HG03558 (cell line): ENCODE results near the gene RAD51.

Experiments used
- ATAC-seq: cut with Tn5 transposase; IDR thresholded peaks from one replicate; pipeline ENCODE4 v1.9.1; 2021; ENCODE audit warnings: moderate number of reproducible peaks; ENCODE audit not compliant: unreplicated experiment; ENCODE audit errors: extremely low read depth

RAD51 gene

GRCh38 chr15:40721701-40722100 is 26.7 kb downstream of the RAD51 start:
- ATAC-seq: no peak

DNA sequence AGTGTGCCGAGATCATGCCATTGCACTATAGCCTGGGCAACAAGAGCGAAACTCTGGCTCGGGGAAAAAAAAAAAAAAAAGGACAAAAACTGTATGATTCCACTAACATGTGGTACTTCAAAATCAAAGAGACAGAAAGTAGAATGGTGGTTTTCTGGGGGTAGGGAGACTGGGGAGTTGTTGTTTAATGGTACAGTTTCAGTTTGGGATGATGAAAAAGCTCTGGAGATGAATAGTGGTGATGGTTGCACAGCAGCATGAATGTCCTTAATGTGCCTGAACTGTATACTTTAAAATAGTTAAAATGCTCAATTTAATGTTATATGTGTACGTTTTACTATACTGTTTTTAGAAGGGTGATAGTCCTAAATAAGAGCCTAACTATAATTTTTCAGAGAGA is 27.4 kb downstream of the RAD51 start:
- no peak for ATAC-seq

DNA sequence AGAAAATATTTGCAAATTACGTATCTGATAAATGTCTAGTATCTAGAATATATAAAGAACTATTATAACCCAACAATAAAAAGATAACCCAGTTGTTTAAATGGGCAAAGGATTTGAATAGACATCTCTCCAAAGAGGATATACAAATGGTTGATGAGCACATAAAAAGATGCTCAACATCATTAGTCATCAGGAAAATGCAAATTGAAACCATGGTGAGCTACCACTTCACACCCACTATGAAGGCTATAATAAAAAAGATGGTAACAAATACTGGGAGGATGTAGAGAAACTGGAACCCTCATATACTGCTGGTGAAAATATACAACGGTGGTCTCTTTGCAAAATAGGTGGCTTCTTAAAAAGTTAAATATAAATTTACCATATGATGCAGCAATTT is 28.0 kb downstream of the RAD51 start:
- ATAC-seq: no peak

GRCh38 chr15:40723919-40724318 is 28.9 kb downstream of the RAD51 start:
- ATAC-seq: no peak

- no peak for ATAC-seq
Observed at GRCh38 chr15:40731034-40731433, 36.1 kb downstream of the RAD51 start.

- ATAC-seq: no peak
Observed at GRCh38 chr15:40736575-40736974, 41.6 kb downstream of the RAD51 start.

GRCh38 chr15:40737048-40737447 is 42.1 kb downstream of the RAD51 start:
- no peak for ATAC-seq

DNA sequence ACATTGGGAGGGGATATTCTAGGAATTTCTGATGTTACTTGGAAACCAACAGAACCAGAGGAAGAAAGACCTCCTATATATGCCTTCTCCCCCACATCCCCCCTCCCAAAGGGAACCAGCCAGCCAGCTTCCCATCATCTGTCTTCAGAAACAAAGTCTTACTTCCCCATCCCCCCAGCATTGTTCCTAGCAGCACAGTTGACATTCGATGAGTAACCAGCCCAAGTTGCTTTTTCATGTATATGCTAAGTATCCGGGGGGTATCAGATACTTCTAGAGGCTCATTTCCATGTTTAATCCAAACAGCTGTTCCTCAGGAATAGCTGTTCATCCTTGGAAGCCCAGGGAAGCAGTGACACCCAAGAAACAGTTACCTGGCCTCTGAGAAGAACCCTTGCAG is 44.1 kb downstream of the RAD51 start:
- no peak for ATAC-seq

DNA sequence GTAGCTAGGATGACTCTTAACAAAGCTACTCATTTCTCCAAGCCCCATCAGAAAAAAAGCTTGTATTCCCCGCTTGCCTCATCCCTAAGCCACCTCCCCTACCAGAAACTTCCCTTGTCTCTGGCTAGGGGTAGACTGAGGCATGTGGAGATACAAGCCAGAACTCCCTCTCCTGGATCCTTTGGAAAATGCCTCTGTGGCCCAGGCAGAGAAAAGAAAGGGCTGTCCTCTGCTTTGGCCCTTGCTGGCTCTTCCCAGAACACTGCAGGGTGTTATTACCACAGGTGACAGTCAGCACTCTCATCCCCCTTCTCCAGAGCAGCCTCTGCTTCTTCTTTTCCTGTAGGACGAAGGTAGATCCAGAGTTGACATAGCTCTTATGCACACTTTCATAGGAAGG is 44.9 kb downstream of the RAD51 start:
- ATAC-seq: no peak

- ATAC-seq: no peak
Observed at GRCh38 chr15:40743485-40743901, 48.5 kb downstream of the RAD51 start.

- ATAC-seq: no peak
Observed at GRCh38 chr15:40743921-40744814, 49.2 kb downstream of the RAD51 start.

DNA sequence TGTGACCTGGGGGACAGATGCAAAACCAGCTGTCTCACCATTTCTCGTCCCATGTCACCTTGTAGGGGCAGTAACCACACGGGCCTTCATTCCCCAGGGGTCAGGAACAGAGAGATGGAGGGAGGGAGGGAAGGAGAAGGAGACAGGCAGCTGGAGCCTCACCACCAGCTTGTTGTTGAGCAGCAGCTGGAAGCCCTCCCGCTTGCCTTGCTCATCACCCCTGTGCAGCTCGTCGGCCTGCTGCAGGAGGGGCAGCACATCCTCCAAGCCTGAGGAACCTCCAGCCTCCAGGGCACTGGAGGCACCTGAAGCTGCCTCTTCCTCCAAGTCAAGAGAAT is 49.8 kb downstream of the RAD51 start:
- no peak for ATAC-seq

- no peak for ATAC-seq
Observed at GRCh38 chr15:40746916-40747418, 52.0 kb downstream of the RAD51 start.

DNA sequence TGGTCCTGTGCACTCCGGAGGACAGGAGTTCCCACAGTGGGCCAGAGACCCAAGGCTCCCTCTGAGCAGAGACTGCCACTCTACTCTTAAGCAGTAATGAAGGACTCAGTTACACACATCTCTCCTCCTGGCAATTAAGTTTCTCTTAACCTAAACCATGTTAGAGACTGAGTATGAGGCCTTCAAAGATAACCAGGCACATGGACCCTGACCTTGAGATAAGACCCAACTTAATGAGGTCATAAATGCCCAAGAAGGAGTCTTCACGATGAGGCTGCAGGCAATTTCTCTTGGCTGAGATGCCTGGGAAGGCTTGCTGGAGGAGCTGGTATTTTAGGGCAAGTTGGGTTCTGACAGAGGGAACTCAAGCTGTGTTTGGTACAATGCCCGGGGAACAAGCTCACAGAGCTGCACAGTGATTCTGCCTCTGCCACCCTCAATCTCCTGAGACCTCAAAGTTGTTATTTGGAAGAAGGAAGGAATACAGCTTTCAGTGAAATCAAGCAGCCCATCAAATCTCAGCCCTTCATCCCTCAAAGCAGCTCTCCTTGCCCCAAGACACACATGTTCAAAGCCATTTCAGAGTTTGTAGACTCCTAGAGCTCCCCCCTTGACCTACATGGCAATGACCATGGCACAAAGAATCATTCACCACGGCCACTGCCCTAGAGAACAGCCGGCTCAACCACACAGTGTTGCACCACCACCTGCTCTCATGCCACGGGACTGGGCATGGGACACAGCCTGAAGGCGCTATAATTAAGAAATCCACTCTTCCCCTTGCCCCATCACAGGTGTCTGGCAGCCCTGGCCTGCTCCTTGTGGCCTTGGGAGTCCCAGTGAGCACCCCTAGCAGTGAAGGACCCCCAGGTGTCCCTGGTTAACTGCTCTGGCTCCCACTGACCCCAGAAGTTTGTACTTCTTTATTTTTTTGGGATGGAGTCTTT is 53.0 kb downstream of the RAD51 start:
- no peak for ATAC-seq

- ATAC-seq: no peak
Observed at GRCh38 chr15:40749151-40749630, 54.2 kb downstream of the RAD51 start.

DNA sequence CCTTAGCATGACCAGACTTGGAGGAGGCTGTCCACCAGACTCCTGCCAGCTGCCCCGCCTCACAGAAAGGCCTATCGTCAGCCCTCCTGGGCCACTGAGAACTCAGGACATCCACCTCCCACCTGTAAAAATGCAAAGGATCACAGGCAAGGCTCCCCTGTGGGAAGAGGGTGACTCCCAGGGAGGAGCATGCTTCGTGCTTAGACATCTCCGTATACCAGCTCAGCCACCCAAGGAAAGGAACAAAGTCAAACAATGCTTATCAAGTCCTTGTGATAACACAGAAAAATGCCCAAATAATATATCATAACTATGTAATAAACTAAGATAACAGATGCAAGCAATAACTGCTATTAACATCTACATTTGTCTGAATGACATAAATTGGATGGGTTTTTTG is 55.9 kb downstream of the RAD51 start:
- ATAC-seq: no peak

- ATAC-seq: no peak
Observed at GRCh38 chr15:40751745-40752144, 56.8 kb downstream of the RAD51 start.

DNA sequence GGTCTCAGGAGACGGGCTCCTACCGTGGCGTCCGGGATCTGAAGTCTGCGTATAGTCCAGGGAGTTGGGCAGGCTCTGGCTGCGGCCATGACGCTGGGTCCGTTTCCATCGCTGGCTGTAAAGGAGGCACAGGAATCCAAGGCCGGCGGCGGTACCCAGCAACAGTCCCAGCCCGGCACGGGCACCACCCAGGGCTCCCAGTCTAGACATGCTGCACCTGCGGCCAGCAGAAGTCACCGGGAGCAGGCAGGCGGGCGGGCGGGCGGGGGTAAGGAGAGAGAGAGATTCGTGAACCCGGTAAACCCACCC is 59.6 kb downstream of the RAD51 start:
- ATAC-seq: no peak

DNA sequence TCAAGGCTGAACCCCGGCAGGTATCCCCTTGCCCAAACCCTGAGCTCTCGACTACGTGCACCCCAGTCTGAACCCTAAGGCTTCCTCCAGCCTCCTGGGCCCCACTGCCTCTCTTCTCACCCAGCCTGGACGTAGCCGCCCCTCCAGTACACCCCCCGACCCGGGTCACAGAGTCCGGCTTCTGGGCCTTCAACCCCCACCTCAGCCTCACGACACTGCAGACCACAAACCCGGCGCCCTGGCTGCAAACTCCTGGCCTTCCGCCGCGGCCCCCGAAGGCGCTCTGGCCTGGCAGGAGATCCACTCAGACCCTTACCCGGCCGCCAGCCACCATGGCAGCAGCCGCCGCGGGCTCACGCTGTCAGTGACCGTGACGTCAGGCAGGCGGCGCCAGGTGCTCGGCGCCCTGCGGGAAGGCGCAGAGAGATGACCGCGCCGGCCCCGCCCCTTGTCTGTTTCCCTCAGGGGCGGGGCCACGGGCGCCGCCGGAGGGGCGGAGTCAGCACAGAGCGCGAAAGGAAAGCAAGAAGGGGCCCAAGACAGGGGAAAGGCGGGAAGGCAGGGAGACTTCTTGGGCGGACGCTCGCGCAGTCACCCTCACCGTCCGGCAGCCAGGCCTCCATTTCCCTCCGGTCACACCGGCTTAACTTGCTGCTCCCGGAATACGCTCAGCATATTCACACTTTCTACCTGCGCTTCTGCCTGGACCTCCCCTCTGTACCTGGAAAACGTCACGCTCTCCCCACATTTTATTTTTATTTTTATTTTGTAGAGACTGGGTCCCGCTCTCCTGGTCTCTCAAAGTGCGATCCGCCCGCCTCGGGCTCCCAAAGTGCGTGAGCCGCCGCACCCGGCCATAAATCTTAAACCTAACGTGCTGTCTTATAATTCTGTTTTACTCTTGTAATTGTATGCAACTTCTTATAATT is 60.2 kb downstream of the RAD51 start, which contains the start of gene RMDN3:
TSS of gene RMDN3 (minus strand) at position 372 of the 929 bp plus-strand sequence. CDS start 471 bp downstream, outside the sequence.
- peak; percentile 59 for ATAC-seq

GRCh38 chr15:40755812-40756208 is 60.8 kb downstream of the RAD51 start:
- no peak for ATAC-seq
